ENCODE data around the gene SIX2. TPM values are rescaled to one million over a fixed set of nuclear protein-coding genes. Genes with fewer than 3 reads are reported as not detected.

The SIX2 gene
- polyA plus RNA-seq, 1 donor from 2014 or later, result not detected

GRCh38 chr2:45010702-45011012 lies 1.4 kb upstream of the SIX2 start:
- Mint-ChIP-seq H3K9me3 (no peaks in the 10 kb centered on the region), H3K27me3 (peaks cover 70% of the 10 kb centered on the region), H3K4me3 (peak overlapping the region in 3 of 4 donors; percentile 30 to 76 (median 35)), H3K4me1 (peaks cover 9 to 20% (median 11%) of the 10 kb centered on the region in 3 donors), H3K36me3 (peaks cover 1% of the 10 kb centered on the region), H3K27ac (peak overlapping the region in 1 of 3 donors; percentile 13)

GRCh38 chr2:45009928-45010701 lies 863 bp upstream of the SIX2 start:
- peak overlapping the region; percentile 25 to 87 (median 41) for H3K4me3 Mint-ChIP-seq
- H3K27ac Mint-ChIP-seq, result peak overlapping the region in 1 of 3 donors; percentile 13
- H3K9me3 Mint-ChIP-seq, result no peaks in the 10 kb centered on the region
- peaks cover 69% of the 10 kb centered on the region for H3K27me3 Mint-ChIP-seq
- H3K36me3 Mint-ChIP-seq, result peaks cover 1% of the 10 kb centered on the region
- H3K4me1 Mint-ChIP-seq, result peaks cover 11 to 22% (median 13%) of the 10 kb centered on the region in 3 donors

- H3K9me3 Mint-ChIP-seq, result no peaks in the 10 kb centered on the region
- peaks cover 8 to 19% (median 13%) of the 10 kb centered on the region in 3 donors for H3K4me1 Mint-ChIP-seq
- H3K27ac Mint-ChIP-seq, result no peak overlapping the region
- peaks cover 3% of the 10 kb centered on the region for H3K36me3 Mint-ChIP-seq
- peak overlapping the region; percentile 33 to 85 (median 73) for H3K4me3 Mint-ChIP-seq
- H3K27me3 Mint-ChIP-seq, result peaks cover 74% of the 10 kb centered on the region
These were observed 739 bp downstream of the SIX2 start for GRCh38 chr2:45008296-45009129.

GRCh38 chr2:45007961-45008295 lies 1.3 kb downstream of the SIX2 start:
- Mint-ChIP-seq H3K36me3 (peaks cover 3% of the 10 kb centered on the region), H3K27me3 (peaks cover 79% of the 10 kb centered on the region), H3K4me1 (peaks cover 8 to 21% (median 13%) of the 10 kb centered on the region in 3 donors), H3K27ac (no peak overlapping the region), H3K4me3 (peak overlapping the region in 3 of 4 donors; percentile 33 to 83 (median 42)), H3K9me3 (no peaks in the 10 kb centered on the region)

GRCh38 chr2:45006942-45007287 lies 2.3 kb downstream of the SIX2 start:
- H3K27me3 Mint-ChIP-seq, result peaks cover 73% of the 10 kb centered on the region
- peaks cover 8 to 18% (median 13%) of the 10 kb centered on the region in 3 donors for H3K4me1 Mint-ChIP-seq
- no peak overlapping the region for H3K27ac Mint-ChIP-seq
- peaks cover 6% of the 10 kb centered on the region for H3K36me3 Mint-ChIP-seq
- no peak overlapping the region for H3K4me3 Mint-ChIP-seq
- no peaks in the 10 kb centered on the region for H3K9me3 Mint-ChIP-seq

- Mint-ChIP-seq H3K27ac (no peak overlapping the region), H3K27me3 (peaks cover 74% of the 10 kb centered on the region), H3K36me3 (peaks cover 6% of the 10 kb centered on the region), H3K9me3 (peaks cover 0 to 1% (median 0%) of the 10 kb centered on the region in 3 donors), H3K4me3 (peak overlapping the region; percentile 10 to 90 (median 48)), H3K4me1 (peaks cover 13 to 22% (median 18%) of the 10 kb centered on the region in 3 donors)
These were observed 3.0 kb downstream of the SIX2 start for GRCh38 chr2:45006041-45006941.

- peak overlapping the region in 2 of 4 donors; percentile 67 to 72 for H3K4me3 Mint-ChIP-seq
- H3K4me1 Mint-ChIP-seq, result peaks cover 13 to 21% (median 18%) of the 10 kb centered on the region in 3 donors
- H3K27me3 Mint-ChIP-seq, result peaks cover 72% of the 10 kb centered on the region
- peaks cover 6% of the 10 kb centered on the region for H3K36me3 Mint-ChIP-seq
- peaks cover 0 to 1% (median 0%) of the 10 kb centered on the region in 3 donors for H3K9me3 Mint-ChIP-seq
- no peak overlapping the region for H3K27ac Mint-ChIP-seq
These were observed 3.8 kb downstream of the SIX2 start for GRCh38 chr2:45005261-45006002.

GRCh38 chr2:45004562-45005191 lies 4.6 kb downstream of the SIX2 start:
- Mint-ChIP-seq H3K27ac (no peak overlapping the region), H3K9me3 (peaks cover 0 to 1% (median 0%) of the 10 kb centered on the region in 3 donors), H3K27me3 (peaks cover 75% of the 10 kb centered on the region), H3K4me3 (peak overlapping the region in 3 of 4 donors; percentile 41 to 90 (median 60)), H3K4me1 (peaks cover 13 to 19% (median 18%) of the 10 kb centered on the region in 3 donors), H3K36me3 (peaks cover 6% of the 10 kb centered on the region)

- H3K36me3 Mint-ChIP-seq, result peaks cover 9% of the 10 kb centered on the region
- peak overlapping the region in 3 of 4 donors; percentile 13 to 90 (median 60) for H3K4me3 Mint-ChIP-seq
- no peak overlapping the region for H3K27ac Mint-ChIP-seq
- H3K4me1 Mint-ChIP-seq, result peaks cover 13 to 19% (median 18%) of the 10 kb centered on the region in 3 donors
- peaks cover 0 to 1% (median 0%) of the 10 kb centered on the region in 3 donors for H3K9me3 Mint-ChIP-seq
- H3K27me3 Mint-ChIP-seq, result peaks cover 78% of the 10 kb centered on the region
These were observed 5.4 kb downstream of the SIX2 start for GRCh38 chr2:45003579-45004551.

GRCh38 chr2:45002686-45003085 lies 6.6 kb downstream of the SIX2 start:
- Mint-ChIP-seq H3K4me1 (peaks cover 9 to 16% (median 12%) of the 10 kb centered on the region in 3 donors), H3K27ac (no peak overlapping the region), H3K4me3 (no peak overlapping the region), H3K27me3 (peaks cover 77% of the 10 kb centered on the region), H3K9me3 (peaks cover 0 to 4% (median 0%) of the 10 kb centered on the region in 3 donors), H3K36me3 (peaks cover 9% of the 10 kb centered on the region)

- Mint-ChIP-seq H3K4me3 (peak overlapping the region in 2 of 4 donors; percentile 66 to 82), H3K27ac (peak overlapping the region in 1 of 3 donors; percentile 62)
These were observed 7.3 kb downstream of the SIX2 start for GRCh38 chr2:45001869-45002385.

More at GRCh38 chr2:45001869-45002385, 7.3 kb downstream of the SIX2 start:
- Mint-ChIP-seq H3K9me3 (peaks cover 0 to 6% (median 0%) of the 10 kb centered on the region in 3 donors), H3K4me1 (peaks cover 7 to 16% (median 11%) of the 10 kb centered on the region in 3 donors), H3K36me3 (peaks cover 8% of the 10 kb centered on the region), H3K27me3 (peaks cover 71% of the 10 kb centered on the region)
